Hematopoietic multipotent progenitor cell (in vitro differentiated cells): ENCODE results near the gene ZNF256. TPM values are rescaled to one million over a fixed set of nuclear protein-coding genes. Genes with fewer than 3 reads are reported as not detected.

Experiments
- DNase-seq, 3 donors: peaks; one replicate each; pipeline ENCODE4 v3.0.0-alpha.2; 2011 to 2015; ENCODE audit warnings: low read depth in 2 of 3, low spot score in 2 of 3
- total RNA-seq: library from RNA; depleted of rRNA; stranded (reverse); fragments of >200 nt; gene quantifications from one replicate; pipeline ENCODE4 v1.2.3, GENCODE V29; 2012

ZNF256 gene
- total RNA-seq, 1 donor = 9.2 TPM

- no peak for DNase-seq
These were observed 47.2 kb downstream of the ZNF256 start for GRCh38 chr19:57900311-57900710.

Other genes starting within 250 kb of the ZNF256 start
- 15.1 TPM for gene ZNF154, start 238.5 kb downstream of the ZNF256 start, total RNA-seq
- gene ZNF671, start 220.1 kb downstream of the ZNF256 start, total RNA-seq = 19.7 TPM
- 33.7 TPM for gene ZNF776, start 200.9 kb downstream of the ZNF256 start, total RNA-seq
- 32.6 TPM for gene ZNF586, start 178.0 kb downstream of the ZNF256 start, total RNA-seq
- gene ZNF552, start 132.8 kb downstream of the ZNF256 start, total RNA-seq = 8.9 TPM
- 10.0 TPM for gene ZNF587B, start 117.4 kb downstream of the ZNF256 start, total RNA-seq
- gene ZNF587, start 97.8 kb downstream of the ZNF256 start, total RNA-seq = 23.4 TPM
- 26.7 TPM for gene ZNF814, start 58.7 kb downstream of the ZNF256 start, total RNA-seq
- gene ZNF417, start 31.1 kb downstream of the ZNF256 start, total RNA-seq = 10.8 TPM
- gene ZNF418, start 12.3 kb downstream of the ZNF256 start, total RNA-seq = 10.0 TPM
- not detected for gene C19orf18, start 26.8 kb upstream of the ZNF256 start, total RNA-seq
- 25.9 TPM for gene ZNF606, start 55.1 kb upstream of the ZNF256 start, total RNA-seq
- gene ZSCAN1, start 86.3 kb upstream of the ZNF256 start, total RNA-seq = 0.81 TPM
- gene ZNF135, start 111.6 kb upstream of the ZNF256 start, total RNA-seq = 14.8 TPM
- gene ZSCAN18, start 150.5 kb upstream of the ZNF256 start, total RNA-seq = 178 TPM
- gene ZNF329, start 203.1 kb upstream of the ZNF256 start, total RNA-seq = 9.4 TPM
- gene ZNF274, start 235.4 kb upstream of the ZNF256 start, total RNA-seq = 34.7 TPM